ENCODE measurements around the gene ISCA1.

The ISCA1 gene

GRCh38 chr9:86282979-86283535 is 719 bp upstream of the ISCA1 start:
- no peak for DNase-seq

DNA sequence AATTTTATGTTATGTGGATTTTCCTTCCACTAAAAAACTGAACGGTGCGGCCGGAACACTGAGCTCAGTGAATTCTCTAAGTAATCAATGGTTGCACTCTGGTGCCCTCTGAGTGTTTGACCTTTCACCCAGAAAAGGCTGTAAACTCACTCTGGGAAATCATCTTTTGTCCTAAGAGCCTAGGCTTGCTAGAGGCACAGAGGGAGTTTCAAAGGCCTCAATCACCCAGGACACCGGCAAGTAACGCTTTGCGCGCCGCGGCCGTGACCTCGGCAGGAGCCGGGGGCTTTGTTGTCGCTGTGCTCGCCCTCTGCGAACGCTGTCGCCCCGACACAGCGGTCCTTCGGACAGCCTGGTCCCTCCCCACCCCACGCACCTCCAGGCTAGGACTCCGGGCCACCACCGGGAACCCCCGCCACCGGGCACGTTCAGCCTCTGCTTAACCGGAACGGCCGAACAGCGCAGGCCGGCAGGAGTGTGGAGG is 703 bp downstream of the ISCA1 start:
- DNase-seq: no peak

- no peak for DNase-seq
Observed at GRCh38 chr9:86280580-86280979, 1.8 kb downstream of the ISCA1 start.

GRCh38 chr9:86279839-86280238 is 2.5 kb downstream of the ISCA1 start:
- no peak for DNase-seq

DNA sequence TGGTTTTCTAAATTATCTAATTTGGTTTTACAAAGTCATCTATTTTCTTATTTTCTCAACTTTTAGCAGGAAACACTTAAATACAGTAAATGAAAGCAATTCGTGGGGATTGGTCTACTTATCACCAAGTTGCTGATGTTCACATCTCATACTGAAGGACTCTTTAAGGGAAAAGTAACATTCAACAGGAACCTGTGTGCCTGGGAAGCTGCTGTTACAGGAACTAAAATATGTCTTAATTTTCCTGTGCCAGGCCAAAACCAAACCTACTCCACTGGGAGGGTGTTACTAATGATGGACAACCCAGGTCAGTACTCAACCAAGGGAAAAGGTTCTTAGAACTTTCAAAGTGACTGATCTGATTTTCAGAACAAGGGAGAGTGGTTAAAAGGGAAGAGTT is 5.3 kb downstream of the ISCA1 start:
- no peak for DNase-seq

DNA sequence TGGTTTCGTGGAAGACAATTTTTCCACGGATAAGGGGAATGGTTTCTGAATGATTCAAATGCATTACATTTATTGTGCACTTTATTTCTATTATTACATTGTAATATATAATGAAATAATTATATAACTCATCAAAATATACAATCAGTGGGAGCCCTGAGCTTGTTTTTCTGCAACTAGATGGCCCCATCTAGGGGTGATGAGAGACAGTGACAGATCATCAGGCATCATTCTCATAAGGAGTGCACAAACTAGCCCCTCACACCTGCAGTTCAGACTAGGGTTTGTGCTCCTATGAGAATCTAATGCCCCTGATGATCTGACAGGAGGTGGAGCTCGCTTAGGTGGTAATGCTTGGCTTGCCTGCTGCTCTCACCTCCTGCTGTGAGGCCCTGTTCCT is 6.4 kb downstream of the ISCA1 start:
- DNase-seq: no peak

DNA sequence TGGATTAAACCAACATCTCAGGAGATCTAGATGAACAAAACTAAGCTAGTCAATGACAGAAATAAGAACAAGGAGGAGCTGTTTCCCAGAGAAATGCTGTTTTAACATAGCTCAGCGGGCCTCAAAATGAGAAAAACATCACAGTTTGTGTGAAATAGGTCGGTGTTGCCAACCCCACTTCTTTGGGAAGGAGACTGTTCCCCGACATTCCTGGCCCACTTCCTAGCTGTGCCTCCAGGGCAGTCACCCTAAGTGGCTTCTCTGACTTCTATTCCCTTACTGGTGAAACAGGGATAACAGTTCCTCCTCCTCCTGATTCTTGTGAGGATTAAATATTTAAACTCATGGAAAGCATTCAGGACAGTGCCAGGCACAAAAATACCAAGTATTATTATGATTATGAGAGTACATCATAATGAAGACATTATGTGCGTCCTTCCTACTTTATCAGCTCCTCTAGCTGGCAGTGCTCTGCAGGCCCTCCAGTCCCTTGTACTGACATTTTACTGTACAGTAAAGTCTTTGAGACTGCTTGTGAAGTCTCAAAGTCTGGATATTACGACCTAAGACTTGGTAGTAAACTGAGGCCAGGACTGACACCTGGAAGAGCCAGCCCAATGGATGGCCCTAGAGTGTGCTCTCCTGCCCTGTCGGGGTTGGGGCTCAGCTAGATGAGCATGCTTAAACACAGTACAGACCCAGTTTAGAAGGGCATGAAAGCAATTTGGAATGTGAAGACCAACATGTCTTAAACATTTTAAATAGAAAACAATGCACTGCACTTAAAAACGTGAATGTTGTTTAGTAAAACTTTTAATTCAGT is 7.3 kb downstream of the ISCA1 start:
- no peak for DNase-seq

GRCh38 chr9:86272221-86272620 is 10.1 kb downstream of the ISCA1 start:
- DNase-seq: no peak

DNA sequence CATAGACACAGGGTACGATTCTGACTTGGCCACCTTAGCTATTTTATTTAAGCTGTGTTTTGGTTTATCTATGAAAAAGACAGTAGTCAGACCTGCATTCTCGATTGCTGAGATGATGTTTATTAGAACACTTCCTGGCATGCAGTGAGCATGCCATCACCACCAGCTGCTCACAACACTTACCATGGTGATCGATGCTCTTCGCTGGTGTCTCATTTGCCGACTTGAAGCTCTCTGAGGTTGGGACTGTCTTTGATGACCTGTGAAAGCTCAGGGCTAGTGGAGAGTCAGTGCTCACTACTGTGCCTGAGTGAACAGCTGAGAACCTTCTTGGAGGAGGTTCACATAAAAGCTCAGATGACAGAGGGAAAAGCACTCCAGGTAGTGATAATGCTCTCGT is 18.5 kb downstream of the ISCA1 start:
- DNase-seq: no peak

DNA sequence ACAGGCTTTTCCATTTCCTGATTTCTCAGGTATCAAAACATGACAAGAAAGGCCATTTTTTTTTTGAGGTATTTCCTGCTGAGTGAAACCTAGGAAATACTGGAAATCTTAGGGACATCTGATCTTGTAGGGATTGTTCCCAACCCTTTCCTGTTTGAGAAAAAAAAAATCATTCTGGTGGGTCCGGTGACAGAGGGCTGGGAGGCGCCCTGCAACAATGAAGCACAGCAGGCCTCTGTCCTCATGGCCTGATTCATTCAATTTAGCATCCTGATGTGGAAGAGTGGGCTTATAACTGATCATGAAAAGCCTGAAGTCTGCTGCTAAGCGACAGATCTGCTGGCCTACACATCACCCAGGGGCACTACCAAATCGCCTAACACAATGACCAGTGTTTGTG is 19.8 kb downstream of the ISCA1 start:
- DNase-seq: no peak

GRCh38 chr9:86259557-86259956 is 22.8 kb downstream of the ISCA1 start, which contains the start of gene C9orf153:
TSS of gene C9orf153 (minus strand) at chr9:86259657. CDS start at chr9:86229603, 30,054 bp downstream.
- DNase-seq: no peak

DNA sequence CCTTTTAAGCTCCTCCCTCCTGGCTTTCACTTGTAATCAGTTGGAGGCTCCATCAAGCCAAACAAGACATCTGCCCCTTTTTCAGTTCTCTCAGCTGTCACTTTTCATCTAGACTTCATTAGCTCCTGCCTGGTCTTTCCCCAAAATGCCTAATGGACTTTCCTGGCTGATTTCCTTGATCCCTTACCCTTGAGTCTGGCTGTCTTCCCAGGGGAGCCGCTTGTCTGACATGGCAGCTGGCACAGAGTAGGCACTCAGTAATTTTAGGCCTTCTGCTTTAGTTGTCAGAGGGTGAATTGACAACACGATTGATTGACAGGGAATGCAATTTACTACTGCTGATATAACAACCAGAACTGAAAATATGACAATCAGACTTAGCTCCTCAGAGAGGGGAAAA is 24.9 kb downstream of the ISCA1 start:
- no peak for DNase-seq

DNA sequence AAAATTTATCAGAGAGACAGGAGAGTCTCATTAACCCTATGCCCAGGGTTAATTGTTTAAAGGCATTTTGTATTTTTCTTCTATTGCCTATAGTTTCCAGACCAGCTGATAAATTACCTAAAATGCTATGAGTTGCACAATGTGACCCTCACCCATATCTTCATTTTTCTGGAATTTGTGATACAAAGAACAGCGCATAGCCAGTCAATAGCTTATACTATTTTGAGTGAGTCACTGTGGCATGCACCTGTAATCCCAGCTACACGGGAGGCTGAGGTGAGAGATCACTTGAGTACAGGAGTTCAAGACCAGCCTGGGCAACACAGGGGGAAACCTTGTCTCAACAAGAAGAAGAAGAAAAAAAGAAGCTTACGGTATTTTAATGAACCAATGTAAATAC is 25.7 kb downstream of the ISCA1 start:
- DNase-seq: no peak

- DNase-seq: no peak
Observed at GRCh38 chr9:86253577-86253976, 28.8 kb downstream of the ISCA1 start.

DNA sequence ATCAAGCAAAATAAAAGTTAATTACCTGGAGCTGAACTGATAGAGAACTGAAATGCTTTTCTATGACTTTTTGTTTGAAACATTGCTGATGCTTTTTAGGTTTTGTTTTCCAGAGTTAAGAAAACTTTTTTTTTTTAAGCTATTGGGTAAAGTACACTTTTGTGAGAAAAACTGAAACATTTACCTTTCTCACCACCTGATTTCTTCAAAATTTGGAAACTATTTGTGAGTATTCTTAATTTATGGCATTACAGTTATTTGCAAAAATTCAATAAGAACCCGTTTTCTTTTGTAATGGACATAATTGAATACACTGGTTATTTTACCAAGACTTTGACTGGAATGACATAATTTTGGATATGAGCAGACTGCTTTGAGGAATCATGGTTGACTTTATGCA is 29.5 kb downstream of the ISCA1 start:
- no peak for DNase-seq

DNA sequence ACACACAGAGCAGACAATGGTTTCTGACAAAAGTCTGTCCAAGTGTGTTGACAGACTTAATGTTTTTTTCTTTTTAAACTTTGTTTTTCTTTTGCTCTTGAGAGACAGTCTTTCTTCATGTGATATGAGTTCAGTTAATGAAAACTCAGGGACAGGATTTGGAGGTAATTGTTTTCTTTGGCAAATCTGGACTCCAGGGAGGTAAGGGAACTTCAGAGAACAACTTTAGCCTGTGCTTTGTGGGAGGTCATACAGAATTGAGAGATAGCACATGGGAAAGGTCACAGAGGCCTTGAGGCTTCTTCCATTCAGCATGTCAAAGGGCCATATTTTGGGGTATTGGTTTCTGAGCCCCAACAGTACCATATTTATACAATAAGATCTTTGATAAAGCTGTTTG is 32.2 kb downstream of the ISCA1 start:
- no peak for DNase-seq

- no peak for DNase-seq
Observed at GRCh38 chr9:86248746-86249145, 33.6 kb downstream of the ISCA1 start.

DNA sequence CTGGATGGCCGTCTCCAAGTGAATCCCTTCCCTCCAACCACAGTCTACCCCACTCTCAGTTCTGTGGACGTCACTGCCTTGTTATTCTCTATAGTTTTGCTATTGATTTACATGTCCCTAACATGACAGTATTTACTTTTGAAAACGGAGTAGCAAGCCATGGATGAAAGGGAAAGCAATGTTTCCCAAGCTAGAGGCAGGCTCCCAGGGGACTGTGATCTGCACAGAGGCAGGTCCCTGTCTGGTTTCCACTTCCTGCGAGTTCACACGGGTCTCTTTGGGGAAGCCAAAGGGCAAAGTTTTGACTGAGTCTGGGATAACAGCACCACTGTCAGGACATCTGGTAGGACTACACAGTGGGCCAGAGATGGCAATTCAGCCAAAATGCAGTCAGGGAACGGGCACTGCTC is 35.6 kb downstream of the ISCA1 start:
- DNase-seq: no peak

- no peak for DNase-seq
Observed at GRCh38 chr9:86242071-86242470, 40.3 kb downstream of the ISCA1 start.

GRCh38 chr9:86241216-86241615 is 41.1 kb downstream of the ISCA1 start:
- no peak for DNase-seq

DNA sequence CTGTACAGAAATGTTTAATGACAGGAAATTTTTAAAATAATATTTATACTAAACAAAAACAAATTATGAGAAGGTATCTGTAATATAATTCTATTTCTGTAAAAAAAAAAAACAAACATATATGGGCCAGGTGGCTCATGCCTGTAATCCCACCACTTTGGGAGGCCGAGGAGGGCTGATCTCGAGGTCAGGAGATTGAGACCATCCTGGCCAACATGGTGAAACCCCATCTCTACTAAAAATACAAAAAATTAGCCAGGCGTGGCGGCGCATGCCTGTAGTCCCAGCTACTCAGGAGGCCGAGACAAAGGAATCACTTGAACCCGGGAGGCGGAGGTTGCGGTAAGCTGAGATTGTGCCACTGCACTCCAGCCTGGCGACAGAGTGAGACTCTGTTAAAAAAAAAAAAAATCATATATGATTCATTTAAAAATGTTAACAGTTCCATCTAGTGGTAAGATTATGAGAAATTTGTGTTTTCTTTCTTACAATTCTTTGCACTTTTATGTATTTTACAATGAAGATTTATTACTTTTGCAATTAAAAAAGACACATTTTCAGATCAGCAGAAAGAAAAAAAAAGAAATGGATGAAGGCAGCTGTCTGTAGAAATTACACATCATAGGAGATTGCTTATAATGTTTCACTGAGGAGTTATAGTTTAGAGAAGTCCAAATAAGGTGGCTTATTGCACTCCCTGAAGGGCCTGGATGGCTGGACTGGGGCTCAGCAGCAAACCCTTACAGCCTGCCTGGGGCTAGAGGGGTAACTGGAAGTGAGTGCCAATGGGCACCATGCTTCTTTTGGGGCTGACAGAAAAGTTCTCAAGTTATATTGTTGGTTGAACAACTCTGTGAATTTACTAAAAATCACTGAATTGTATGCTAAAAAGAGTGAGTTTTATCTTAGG is 43.2 kb downstream of the ISCA1 start:
- no peak for DNase-seq

GRCh38 chr9:86230858-86231257 is 51.5 kb downstream of the ISCA1 start:
- DNase-seq: no peak

DNA sequence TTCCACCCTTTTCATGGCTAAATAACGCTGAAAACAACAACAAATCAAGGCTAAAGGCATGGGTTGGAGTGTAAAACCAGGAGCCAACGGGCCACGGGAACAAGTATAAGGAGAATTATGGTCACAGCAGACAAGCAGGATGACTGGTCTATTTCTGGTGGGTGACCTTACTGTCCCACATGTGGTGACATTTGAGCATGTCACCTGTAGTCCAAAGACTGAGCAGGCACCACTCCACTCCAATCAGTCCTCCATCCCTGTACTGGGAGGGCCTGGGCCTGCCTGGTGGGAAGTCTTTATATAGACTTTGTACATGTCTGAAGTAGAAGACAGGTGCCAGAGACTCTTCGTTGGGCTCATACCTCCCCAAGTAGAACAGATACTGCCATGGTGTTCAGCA is 59.7 kb downstream of the ISCA1 start:
- no peak for DNase-seq

GRCh38 chr9:86219606-86220005 is 62.7 kb downstream of the ISCA1 start:
- DNase-seq: no peak

All from activated CD4-positive, alpha-beta T cell treated with anti-CD3 and anti-CD28 coated beads, Interleukin-2, amount 50 U/mL, for 16 hours (primary cell).